Measurements from ENCODE around the gene ZNF584. TPM values are rescaled to one million over a fixed set of nuclear protein-coding genes. Genes with fewer than 3 reads are reported as not detected.

Gene ZNF584
- total and polyA plus RNA-seq, 7 donors = 8.7 to 23.8 (median 13.2) TPM

DNA sequence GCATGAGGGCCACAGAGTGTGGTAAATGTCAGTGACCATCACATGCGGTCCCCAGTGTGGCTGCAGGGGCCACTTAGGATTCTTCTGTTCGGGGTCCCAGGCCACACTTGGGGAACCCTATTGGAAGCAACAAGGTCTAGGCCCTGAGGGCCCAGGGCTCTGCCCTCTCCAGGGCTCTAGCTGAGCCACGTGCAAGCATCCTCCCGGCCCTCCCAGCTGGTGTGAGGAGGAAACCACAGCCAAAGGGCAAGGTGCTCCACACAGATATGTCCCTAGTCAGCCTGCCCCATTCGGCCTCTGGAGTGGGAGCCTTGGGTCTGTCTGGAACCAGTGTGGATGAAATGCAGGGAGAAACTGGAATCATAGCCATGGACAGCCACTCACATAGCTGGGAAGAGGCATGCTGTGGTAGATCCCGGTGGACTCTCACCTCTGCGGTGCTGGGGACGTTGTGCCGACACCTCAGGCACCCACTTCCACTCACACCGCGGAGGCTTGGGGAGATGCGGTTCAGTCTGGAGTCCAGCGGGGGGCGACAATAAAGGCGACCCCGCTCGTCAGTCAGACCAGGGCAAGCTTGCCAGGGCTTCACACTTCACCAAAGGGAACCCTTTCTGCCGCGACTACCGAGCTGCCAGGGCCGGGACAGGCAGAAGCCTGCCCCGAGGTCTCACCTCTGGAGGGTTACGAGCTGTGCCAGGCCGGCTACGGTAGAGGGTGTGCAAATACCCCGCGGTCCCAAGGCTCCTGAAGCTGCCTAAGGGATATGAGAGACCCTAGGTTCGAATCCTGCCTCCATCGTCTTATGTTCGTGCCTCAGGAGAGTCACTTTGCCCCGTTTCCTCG is 41.6 kb upstream of the ZNF584 start:
- WGBS, 3 donors = 88 to 89% (median 89%) methylated on average over 32 of the region's 32 CpGs

DNA sequence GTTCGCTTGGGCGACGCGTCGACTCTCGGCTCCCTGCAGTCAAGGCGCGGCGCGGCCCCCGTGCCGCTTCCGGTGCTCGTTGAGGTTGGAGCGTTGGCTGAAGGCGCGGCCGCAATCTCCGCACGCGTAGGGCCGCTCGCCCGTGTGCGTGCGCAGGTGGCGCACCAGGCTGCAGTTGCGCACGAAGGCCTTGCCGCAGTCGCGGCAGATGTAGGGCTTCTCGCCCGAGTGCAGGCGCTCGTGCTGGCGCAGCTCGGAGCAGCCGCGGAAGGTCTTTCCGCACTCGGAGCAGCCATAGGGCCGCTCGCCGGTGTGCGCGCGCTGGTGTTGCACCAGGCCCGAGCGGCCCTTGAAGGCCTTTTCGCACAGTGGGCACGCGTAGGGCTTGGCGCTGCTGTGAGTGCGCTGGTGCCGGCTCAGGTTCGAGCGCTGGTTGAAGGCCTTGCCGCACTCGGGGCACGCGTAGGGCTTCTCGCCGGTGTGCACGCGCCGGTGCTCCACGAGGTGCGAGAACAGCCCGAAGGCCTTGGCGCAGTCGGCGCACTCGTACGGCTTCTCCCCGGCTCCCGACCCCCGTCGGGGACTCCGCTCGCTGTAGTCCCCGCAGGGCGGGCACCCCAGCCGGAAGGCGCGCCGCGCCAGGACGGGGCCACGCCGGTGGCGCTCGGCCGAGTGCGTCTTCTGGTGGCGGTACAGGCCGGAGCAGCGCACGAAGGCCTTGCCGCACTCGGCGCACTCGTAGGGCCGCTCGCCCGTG is 40.6 kb upstream of the ZNF584 start:
- intact Hi-C loops (cut with DNase I) = no loop called here
- peak in 1 of 2 donors; percentile 36 for DNase-seq
- Histone ChIP-seq H3K4me1 (no peaks in the 10 kb centered on the region), H3K9me3 (no peaks in the 10 kb centered on the region), H3K27ac (no peak overlapping the region), H3K4me3 (no peak overlapping the region), H3K36me3 (ENCODE audit: insufficient read depth in 1 of 2, low read depth in 1 of 2) (peaks cover 0 to 5% of the 10 kb centered on the region in 2 donors), H3K27me3 (ENCODE audit: insufficient read depth in 3 of 3, low read length in 2 of 3) (no peaks in the 10 kb centered on the region)
- WGBS, 3 donors = 52 to 59% (median 56%) methylated on average over 102 to 106 of the region's 106 CpGs
- TF ChIP-seq, protein P1, sequence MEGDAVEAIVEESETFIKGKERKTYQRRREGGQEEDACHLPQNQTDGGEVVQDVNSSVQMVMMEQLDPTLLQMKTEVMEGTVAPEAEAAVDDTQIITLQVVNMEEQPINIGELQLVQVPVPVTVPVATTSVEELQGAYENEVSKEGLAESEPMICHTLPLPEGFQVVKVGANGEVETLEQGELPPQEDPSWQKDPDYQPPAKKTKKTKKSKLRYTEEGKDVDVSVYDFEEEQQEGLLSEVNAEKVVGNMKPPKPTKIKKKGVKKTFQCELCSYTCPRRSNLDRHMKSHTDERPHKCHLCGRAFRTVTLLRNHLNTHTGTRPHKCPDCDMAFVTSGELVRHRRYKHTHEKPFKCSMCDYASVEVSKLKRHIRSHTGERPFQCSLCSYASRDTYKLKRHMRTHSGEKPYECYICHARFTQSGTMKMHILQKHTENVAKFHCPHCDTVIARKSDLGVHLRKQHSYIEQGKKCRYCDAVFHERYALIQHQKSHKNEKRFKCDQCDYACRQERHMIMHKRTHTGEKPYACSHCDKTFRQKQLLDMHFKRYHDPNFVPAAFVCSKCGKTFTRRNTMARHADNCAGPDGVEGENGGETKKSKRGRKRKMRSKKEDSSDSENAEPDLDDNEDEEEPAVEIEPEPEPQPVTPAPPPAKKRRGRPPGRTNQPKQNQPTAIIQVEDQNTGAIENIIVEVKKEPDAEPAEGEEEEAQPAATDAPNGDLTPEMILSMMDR (IDR thresholded peaks at IDR 0.05) = no peak
- no peak for ATAC-seq

More for the DNA sequence above, 41.6 kb upstream of the ZNF584 start:
- Histone ChIP-seq H3K27me3 (ENCODE audit: insufficient read depth in 3 of 3, low read length in 2 of 3) (no peaks in the 10 kb centered on the region), H3K4me3 (no peak overlapping the region), H3K36me3 (ENCODE audit: insufficient read depth in 1 of 2, low read depth in 1 of 2) (peaks cover 0 to 5% of the 10 kb centered on the region in 2 donors), H3K27ac (no peak overlapping the region), H3K9me3 (no peaks in the 10 kb centered on the region), H3K4me1 (peaks cover under 1% of the 10 kb centered on the region)
- TF ChIP-seq, protein P1 (IDR thresholded peaks at IDR 0.05) = no peak
- ATAC-seq (no peak), DNase-seq (no peak)
- intact Hi-C loops (cut with DNase I) = no loop called here

DNA sequence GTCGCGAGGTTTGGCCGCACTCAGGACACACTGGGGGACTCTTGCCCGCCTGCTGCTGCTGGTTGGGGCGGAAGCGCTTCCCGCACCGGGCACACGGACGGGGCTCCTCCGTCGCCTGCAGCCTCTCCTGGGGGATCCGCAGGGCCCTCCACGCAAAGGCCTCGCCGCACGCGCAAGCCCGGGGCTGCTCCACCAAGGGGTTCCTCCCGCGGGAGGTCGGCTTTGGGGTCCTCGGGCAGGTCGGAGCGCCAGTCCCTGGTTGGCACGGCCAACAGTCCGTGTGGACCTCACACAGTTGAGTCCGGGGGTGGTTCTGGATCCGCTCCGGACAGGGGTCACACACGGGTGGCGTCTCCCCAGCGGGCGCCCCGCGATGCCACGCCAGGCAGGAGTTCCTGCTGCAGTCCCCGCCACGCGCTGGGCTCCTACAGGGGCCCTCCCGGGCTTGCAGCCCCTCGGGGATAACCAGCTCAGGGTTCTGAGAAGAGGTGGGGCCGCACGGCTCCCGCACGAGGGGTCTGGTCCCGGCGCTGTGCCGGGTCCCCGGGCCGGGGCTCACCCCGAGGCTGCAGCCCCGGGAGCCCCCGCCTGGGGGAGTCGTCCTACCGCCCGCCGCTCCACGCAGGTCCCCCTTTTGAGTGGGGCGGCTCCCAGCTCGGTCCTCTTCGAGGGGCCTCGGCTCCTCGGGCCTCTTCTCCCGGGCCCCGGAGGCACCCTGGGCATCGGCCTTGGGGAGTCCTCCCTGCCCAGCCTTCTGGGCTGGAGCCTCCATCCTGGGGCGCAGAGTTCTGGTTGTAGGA is 39.7 kb upstream of the ZNF584 start:
- DNase-seq = peak in 1 of 2 donors; percentile 45
- H3K4me1 ChIP-seq = no peaks in the 10 kb centered on the region
- no peaks in the 10 kb centered on the region for H3K27me3 ChIP-seq (ENCODE audit: insufficient read depth in 3 of 3, low read length in 2 of 3)
- intact Hi-C loops (cut with DNase I) = no loop called here
- H3K36me3 ChIP-seq (ENCODE audit: insufficient read depth in 1 of 2, low read depth in 1 of 2) = peaks cover 0 to 5% of the 10 kb centered on the region in 2 donors
- ATAC-seq = no peak
- no peak overlapping the region for H3K4me3 ChIP-seq
- TF ChIP-seq, protein P1 (IDR thresholded peaks at IDR 0.05) = no peak
- no peak overlapping the region for H3K27ac ChIP-seq
- WGBS, 3 donors = 76 to 84% (median 83%) methylated on average over 54 to 68 of the region's 68 CpGs
- no peaks in the 10 kb centered on the region for H3K9me3 ChIP-seq

DNA sequence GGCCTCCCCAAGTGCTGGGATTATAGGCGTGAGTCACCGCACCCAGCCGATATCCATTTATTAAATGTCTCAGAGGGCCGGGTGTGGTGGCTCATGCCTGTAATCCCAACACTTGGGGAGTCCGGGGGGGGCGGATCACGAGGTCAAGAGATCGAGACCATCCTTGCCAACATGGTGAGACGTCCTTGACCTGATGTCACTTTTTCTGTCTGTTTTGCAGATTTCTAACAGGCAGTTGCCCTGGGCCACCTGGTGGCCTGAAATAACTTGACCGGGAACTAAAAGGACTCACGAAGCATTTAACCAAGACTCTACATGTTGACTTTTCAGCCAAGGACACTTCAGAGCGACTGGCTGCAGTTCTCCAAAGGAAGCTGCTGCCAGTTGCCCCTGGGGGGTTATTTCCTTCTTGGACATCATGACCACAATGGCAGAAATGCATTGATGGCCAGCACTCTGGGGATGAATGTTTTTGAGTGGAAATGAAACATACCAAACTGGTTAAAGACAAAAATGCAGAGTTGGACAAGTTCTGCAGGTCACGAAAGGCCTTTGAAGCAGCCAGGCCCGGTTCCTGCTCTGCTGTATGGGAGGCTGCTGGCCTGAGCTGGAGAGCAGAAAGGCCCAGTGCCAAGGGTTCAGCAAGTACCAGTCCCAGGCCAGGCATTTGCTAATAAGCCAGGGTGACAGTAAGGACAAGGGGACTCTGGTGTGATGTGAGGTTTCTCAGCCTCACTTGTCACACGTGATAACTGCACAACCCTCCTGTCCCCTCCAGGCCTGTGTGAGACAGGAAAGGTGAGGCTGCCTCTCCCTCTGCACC is 35.9 kb upstream of the ZNF584 start:
- ATAC-seq (no peak), DNase-seq (no peak)
- H3K36me3 ChIP-seq (ENCODE audit: insufficient read depth in 1 of 2, low read depth in 1 of 2) = no peaks in the 10 kb centered on the region
- intact Hi-C loops (cut with DNase I) = no loop called here
- no peaks in the 10 kb centered on the region for H3K4me1 ChIP-seq
- no peak overlapping the region for H3K27ac ChIP-seq
- H3K9me3 ChIP-seq = no peaks in the 10 kb centered on the region
- no peak overlapping the region for H3K4me3 ChIP-seq
- TF ChIP-seq, protein P1 (IDR thresholded peaks at IDR 0.05) = no peak
- H3K27me3 ChIP-seq (ENCODE audit: insufficient read depth in 3 of 3, low read length in 2 of 3) = no peaks in the 10 kb centered on the region
- WGBS, 3 donors = 60 to 73% (median 63%) methylated on average over 15 of the region's 15 CpGs
